ENCODE measurements around the gene FAM184B.
A peak's percentile ranks its signal among the peaks of the same experiment; 100 is the strongest.

FAM184B gene

GRCh38 chr4:17623451-17624001 lies 157.9 kb downstream of the FAM184B start:
- no peak for DNase-seq

DNA sequence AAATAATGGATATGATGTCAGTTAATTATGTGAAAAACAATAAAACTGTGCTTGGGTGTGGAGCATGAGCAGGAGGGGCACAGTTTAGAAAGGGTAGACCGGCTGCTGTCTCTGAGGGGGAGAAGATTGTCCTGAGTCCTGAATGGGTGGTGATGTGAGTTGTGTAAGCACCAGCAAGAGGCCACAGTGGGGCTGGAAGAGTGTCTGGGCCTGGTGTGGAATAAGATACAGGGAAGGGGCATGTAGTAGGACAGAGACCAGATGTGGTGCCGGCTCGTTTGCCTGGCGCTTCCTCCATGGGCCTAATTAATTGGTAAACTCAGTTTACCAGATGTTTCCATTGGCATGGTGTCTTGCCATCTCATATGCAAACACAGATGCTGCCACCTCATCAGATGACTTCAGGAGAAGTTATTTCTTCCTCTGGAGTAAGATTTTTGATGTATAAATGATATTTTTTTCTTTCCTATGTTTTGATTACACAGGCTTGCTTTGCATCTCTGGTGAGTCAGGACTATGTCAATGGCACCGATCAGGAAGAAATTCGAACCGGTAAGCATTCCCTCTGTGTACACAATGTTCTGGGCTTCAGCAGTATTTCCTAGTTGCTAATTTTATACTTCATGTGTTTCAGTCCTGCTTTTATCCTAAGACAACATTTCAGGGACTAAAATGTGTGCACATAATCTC lies 161.9 kb downstream of the FAM184B start:
- no peak for DNase-seq

DNA sequence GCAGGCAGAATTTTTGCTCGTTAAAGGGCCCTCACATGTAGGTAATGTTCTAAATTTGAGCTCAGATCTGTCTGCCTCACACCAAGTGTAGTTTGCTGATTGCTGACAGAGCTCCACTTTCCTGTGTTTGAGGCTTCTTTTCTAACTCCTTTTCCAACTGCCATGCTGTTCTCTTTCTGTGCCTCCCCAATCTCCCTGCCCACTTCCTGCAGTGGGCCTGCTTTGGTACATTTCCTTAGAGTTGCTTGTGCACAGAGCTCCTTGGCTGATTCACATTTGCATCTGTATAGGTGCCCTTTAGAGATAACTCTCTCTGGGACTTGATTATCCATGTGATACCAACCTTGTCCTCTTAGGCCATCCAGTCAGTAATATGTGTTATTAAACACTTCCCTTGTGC lies 162.5 kb downstream of the FAM184B start:
- DNase-seq: no peak

GRCh38 chr4:17616283-17616682 lies 165.1 kb downstream of the FAM184B start:
- no peak for DNase-seq

GRCh38 chr4:17614416-17615299 lies 166.8 kb downstream of the FAM184B start, which contains the start of gene MED28:
Gene MED28 (plus strand): TSS chr4:17614641. CDS start chr4:17614655, 14 bp downstream.
- DNase-seq: peak; percentile 88

DNA sequence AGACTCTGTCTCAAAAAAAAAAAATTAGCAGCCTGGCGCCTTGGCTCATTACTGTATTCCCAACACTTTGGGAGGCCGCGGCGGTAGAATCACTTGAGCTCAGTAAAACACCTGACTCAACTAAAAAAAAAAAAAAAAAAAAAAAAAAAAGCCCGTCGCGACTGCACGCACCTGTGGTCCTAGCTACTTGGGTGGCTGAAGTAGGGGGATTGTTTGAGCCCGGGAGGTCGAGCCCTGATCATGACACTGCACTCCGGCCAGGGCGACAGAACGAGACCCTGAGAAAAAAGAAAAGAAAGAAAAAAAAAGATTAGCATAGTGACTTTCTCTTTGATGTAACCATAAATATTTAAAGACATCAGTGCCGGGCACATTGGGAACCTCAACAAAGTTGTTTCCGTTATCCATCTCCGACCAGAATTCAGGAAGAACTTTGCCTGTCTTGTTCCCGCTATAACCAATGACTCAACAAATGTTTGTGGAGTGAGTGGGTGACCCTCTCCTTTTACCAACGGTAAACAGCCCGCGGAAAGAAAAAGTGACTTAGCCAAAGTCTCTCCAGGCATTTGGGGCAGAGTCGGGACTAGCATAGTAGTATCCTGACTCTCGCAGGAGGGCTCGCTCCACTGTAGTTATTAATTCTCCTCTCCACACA lies 167.5 kb downstream of the FAM184B start:
- DNase-seq: no peak

- no peak for DNase-seq
Observed at GRCh38 chr4:17605236-17605635, 176.2 kb downstream of the FAM184B start.

GRCh38 chr4:17599826-17600225 lies 181.6 kb downstream of the FAM184B start:
- DNase-seq: no peak

- DNase-seq: no peak
Observed at GRCh38 chr4:17597517-17597916, 183.9 kb downstream of the FAM184B start.

GRCh38 chr4:17595471-17596005 lies 185.9 kb downstream of the FAM184B start:
- DNase-seq: no peak

DNA sequence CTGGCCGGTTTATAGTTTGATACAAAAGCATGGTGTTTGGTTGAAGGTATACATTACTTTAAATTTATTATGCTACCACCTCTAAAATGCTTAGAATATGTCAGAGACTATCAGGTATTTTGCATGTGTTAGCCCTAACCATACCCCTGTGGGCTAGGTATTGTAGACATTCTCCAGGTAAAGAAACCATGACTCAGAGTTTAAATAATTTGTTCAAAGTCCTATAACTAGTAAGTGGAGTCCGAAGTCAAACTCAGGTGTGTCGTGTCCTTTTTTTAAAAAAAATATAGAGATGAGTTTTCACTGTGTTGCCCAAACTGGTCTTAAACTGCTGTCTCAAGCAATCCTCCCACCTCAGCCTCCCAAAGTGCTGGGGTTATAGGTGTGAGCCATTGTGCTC lies 192.1 kb downstream of the FAM184B start:
- no peak for DNase-seq

GRCh38 chr4:17587094-17587822 lies 194.2 kb downstream of the FAM184B start:
- no peak for DNase-seq

GRCh38 chr4:17584521-17585213 lies 196.8 kb downstream of the FAM184B start:
- no peak for DNase-seq

DNA sequence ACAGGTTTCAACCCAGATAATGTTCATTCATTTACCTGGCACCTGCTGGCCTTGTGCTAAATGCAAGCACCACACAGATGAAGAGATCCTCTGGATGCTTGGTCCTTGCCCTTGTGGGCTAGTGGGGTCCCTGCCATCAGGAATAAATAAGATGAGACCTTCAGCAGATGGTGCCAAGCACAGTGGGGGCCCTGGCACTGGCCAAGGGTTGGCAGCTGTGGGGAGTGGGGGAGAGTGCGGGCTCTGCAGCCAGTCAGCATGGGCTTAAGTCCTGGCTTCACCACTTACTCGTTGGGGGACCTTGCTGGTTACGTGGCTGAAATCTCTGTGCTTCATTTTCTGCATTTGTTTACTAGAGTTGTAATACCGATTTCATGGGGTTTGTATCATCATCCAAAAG lies 197.5 kb downstream of the FAM184B start:
- DNase-seq: no peak

- no peak for DNase-seq
Observed at GRCh38 chr4:17583276-17583675, 198.1 kb downstream of the FAM184B start.

GRCh38 chr4:17580969-17581368 lies 200.5 kb downstream of the FAM184B start:
- DNase-seq: no peak

All from NCI-H1048 (cell line).